Natural killer cell (primary cell): ENCODE measurements around the gene TSR1. TPM values are rescaled to one million over a fixed set of nuclear protein-coding genes. Genes with fewer than 3 reads are reported as not detected.

ENCODE experiments used
- ATAC-seq, 3 donors: fragments of 150-1000 bp in 2 of 3; fragments of 200-7000 bp in 1 of 3; cut with Tn5 transposase; 1 replicate in 1 of 3; 2 replicates in 2 of 3; pipeline ENCODE4 v1.10.0; 2021; ENCODE audit warnings: mild to moderate bottlenecking in 2 of 3, moderate library complexity in 2 of 3
- DNase-seq, 2 donors: peaks; one replicate each; pipeline versions ENCODE4 v3.0.0 to v3.0.0-alpha.2; 2013 to 2021; ENCODE audit warnings: mixed read lengths in 1 of 2
- H3K27ac ChIP-seq: one replicate; pipeline ENCODE4 v1.5.1; 2013; ENCODE audit warnings: mild to moderate bottlenecking, low read length
- H3K27me3 ChIP-seq: one replicate; pipeline ENCODE4 v1.6.1; 2013; ENCODE audit warnings: low read length; ENCODE audit not compliant: control insufficient read depth, insufficient read depth
- H3K36me3 ChIP-seq: one replicate; pipeline ENCODE4 v1.6.1; 2013; ENCODE audit warnings: low read length; ENCODE audit not compliant: control insufficient read depth, insufficient read depth
- H3K4me1 ChIP-seq: one replicate; pipeline ENCODE4 v1.6.1; 2013; ENCODE audit warnings: low read length; ENCODE audit not compliant: control insufficient read depth, insufficient read depth
- H3K4me3 ChIP-seq: one replicate; pipeline ENCODE4 v1.5.1; 2013; ENCODE audit warnings: low read length
- H3K9me3 ChIP-seq: one replicate; pipeline ENCODE4 v1.6.1; 2013; ENCODE audit warnings: low read length; ENCODE audit not compliant: control insufficient read depth, insufficient read depth
- H3K27ac Mint-ChIP-seq, 2 donors: one replicate each; pipeline ENCODE4 v1.8.0; 2022; ENCODE audit warnings: mild to moderate bottlenecking in 2 of 2, mixed read lengths in 2 of 2, moderate library complexity in 1 of 2
- H3K27me3 Mint-ChIP-seq, 2 donors: one replicate each; pipeline ENCODE4 v1.8.0; 2022; ENCODE audit warnings: low read depth in 2 of 2, mixed read lengths in 2 of 2
- H3K36me3 Mint-ChIP-seq: one replicate; pipeline ENCODE4 v1.8.0; 2022; ENCODE audit warnings: mixed read lengths
- H3K4me1 Mint-ChIP-seq, 2 donors: one replicate each; pipeline ENCODE4 v1.8.0; 2022; ENCODE audit warnings: mixed read lengths in 2 of 2
- H3K4me3 Mint-ChIP-seq: one replicate; pipeline ENCODE4 v1.8.0; 2022; ENCODE audit warnings: mild to moderate bottlenecking, moderate library complexity, mixed read lengths
- H3K9me3 Mint-ChIP-seq, 2 donors: one replicate each; pipeline ENCODE4 v1.8.0; 2022; ENCODE audit warnings: mixed read lengths in 2 of 2
- WGBS: methylation state at CpG from one replicate; pipeline ENCODE4 v1.1.7; 2013; ENCODE audit warnings: missing lambda C conversion rate; ENCODE audit not compliant: insufficient coverage; 5-methylcytosine and 5-hydroxymethylcytosine counted together
- intact Hi-C: fragments of 100-400 bp; cut with micrococcal nuclease; formaldehyde crosslinking; loops from one replicate; pipeline ENCODE4 v1.14.2; 2022
- total RNA-seq, 4 donors: library from RNA; stranded (reverse); fragments of 120-200 nt in 1 of 4; gene quantifications; one replicate each; pipeline versions ENCODE4 v1.2.3 to v1.2.4, GENCODE V29; 2013 to 2022
- TF ChIP-seq, protein P1 (sequence below): fragments of 200-600 bp; IDR thresholded peaks from one replicate; pipeline ENCODE4 v1.8.0; 2022; ENCODE audit warnings: antibody characterized with exemption

The TSR1 gene
- total RNA-seq, 3 donors from 2014 or later (not counting 1 experiment from before 2014, with no cell fraction given): 19.7 to 30.7 (median 29.0) TPM

DNA sequence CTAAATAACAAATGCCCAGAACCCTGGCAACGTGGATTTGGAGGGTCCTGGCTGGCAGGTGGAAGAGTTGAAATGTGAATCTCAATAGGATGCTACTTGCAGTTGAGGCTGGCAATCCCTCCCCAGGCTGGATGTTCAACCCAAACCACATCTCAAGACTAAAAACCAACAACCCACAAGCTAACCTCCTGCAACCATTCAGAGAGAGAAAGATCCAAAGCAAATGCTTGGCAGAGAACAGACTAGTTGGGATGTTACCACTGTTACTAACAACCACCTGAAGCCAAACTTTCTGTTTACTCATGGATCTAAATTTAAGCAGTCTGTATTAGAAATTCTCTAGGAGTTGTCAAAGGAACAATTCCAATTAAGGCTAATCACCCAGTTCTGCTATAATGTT, 60.5 kb downstream of the TSR1 start:
- Mint-ChIP-seq H3K4me3 (peak overlapping the region; percentile 8), H3K27me3 (no peaks in the 10 kb centered on the region), H3K9me3 (no peaks in the 10 kb centered on the region), H3K4me1 (peaks cover 37 to 38% of the 10 kb centered on the region in 2 donors), H3K36me3 (peaks cover 15% of the 10 kb centered on the region), H3K27ac (peak overlapping the region in 1 of 2 donors; percentile 75)
- TF ChIP-seq, protein P1, sequence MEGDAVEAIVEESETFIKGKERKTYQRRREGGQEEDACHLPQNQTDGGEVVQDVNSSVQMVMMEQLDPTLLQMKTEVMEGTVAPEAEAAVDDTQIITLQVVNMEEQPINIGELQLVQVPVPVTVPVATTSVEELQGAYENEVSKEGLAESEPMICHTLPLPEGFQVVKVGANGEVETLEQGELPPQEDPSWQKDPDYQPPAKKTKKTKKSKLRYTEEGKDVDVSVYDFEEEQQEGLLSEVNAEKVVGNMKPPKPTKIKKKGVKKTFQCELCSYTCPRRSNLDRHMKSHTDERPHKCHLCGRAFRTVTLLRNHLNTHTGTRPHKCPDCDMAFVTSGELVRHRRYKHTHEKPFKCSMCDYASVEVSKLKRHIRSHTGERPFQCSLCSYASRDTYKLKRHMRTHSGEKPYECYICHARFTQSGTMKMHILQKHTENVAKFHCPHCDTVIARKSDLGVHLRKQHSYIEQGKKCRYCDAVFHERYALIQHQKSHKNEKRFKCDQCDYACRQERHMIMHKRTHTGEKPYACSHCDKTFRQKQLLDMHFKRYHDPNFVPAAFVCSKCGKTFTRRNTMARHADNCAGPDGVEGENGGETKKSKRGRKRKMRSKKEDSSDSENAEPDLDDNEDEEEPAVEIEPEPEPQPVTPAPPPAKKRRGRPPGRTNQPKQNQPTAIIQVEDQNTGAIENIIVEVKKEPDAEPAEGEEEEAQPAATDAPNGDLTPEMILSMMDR: no peak
- Histone ChIP-seq H3K4me1 (peaks cover 29% of the 10 kb centered on the region), H3K27ac (no peak overlapping the region), H3K36me3 (peaks cover 19% of the 10 kb centered on the region), H3K9me3 (no peaks in the 10 kb centered on the region), H3K27me3 (no peaks in the 10 kb centered on the region), H3K4me3 (no peak overlapping the region)
- intact Hi-C loops: no loop called here
- peak in 1 of 2 donors; percentile 52 for DNase-seq
- 43% methylated on average over 1 of the region's 1 CpG for WGBS
- ATAC-seq: peak in 1 of 3 donors; percentile 40

DNA sequence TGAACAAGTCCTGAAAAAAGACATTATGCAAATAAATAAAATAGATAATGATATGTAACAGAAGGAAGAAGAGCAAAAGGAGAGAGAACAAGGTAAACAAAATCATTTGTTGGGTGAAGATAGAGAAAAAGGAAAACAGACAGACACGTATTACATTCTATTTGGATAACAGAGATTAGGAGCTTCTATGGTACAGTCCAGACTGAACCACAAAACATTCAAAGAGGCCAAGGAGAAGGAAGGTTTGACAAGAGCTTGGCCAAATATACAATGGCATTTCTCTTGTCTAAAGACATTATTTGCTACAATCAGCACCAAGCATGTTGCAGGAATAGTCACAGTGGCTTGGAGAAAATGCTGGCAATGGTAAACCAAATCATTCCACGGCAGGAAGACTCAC, 61.8 kb downstream of the TSR1 start:
- H3K27ac ChIP-seq: no peak overlapping the region
- Mint-ChIP-seq H3K27ac (no peak overlapping the region), H3K4me3 (no peak overlapping the region), H3K4me1 (peaks cover 37 to 48% of the 10 kb centered on the region in 2 donors), H3K27me3 (no peaks in the 10 kb centered on the region), H3K36me3 (peaks cover 7% of the 10 kb centered on the region), H3K9me3 (no peaks in the 10 kb centered on the region)
- TF ChIP-seq, protein P1: no peak
- H3K4me1 ChIP-seq: peaks cover 38% of the 10 kb centered on the region
- 0% methylated on average over 1 of the region's 2 CpGs for WGBS
- DNase-seq (no peak), ATAC-seq (no peak)
- no peak overlapping the region for H3K4me3 ChIP-seq
- H3K9me3 ChIP-seq: no peaks in the 10 kb centered on the region
- peaks cover 12% of the 10 kb centered on the region for H3K36me3 ChIP-seq
- intact Hi-C loops: no loop called here
- no peaks in the 10 kb centered on the region for H3K27me3 ChIP-seq

Other genes starting within 250 kb of the TSR1 start
- 10 to 100 TPM; 41.6 to 49.4 (median 48.2) TPM for gene SMG6, start 32.7 kb downstream of the TSR1 start, total RNA-seq
- gene SRR, start 32.5 kb downstream of the TSR1 start, total RNA-seq: 10 to 100 TPM in 1 of 3 donors, 1 to 10 TPM in 2; 6.4 to 11.1 (median 7.9) TPM
- gene SGSM2, start 1.0 kb upstream of the TSR1 start, total RNA-seq: 10 to 100 TPM; 65.4 to 75.7 (median 73.6) TPM
- gene MNT, start 64.6 kb upstream of the TSR1 start, total RNA-seq: 100 to 1,000 TPM in 1 of 3 donors, 10 to 100 TPM in 2; 72.3 to 108 (median 77.6) TPM
- gene METTL16, start 175.4 kb upstream of the TSR1 start, total RNA-seq: 10 to 100 TPM; 27.9 to 36.9 (median 32.0) TPM